GM19452 (cell line): ENCODE results near the gene KCNJ4.
"Not testable (repeated sequence)": the region's sequence is repeated elsewhere in the genome, so short reads cannot be mapped to it uniquely, and the experiment has no call there.

Experiments
- ATAC-seq: cut with Tn5 transposase; IDR thresholded peaks from one replicate; pipeline ENCODE4 v1.9.1; 2021; ENCODE audit not compliant: unreplicated experiment

The KCNJ4 gene

DNA sequence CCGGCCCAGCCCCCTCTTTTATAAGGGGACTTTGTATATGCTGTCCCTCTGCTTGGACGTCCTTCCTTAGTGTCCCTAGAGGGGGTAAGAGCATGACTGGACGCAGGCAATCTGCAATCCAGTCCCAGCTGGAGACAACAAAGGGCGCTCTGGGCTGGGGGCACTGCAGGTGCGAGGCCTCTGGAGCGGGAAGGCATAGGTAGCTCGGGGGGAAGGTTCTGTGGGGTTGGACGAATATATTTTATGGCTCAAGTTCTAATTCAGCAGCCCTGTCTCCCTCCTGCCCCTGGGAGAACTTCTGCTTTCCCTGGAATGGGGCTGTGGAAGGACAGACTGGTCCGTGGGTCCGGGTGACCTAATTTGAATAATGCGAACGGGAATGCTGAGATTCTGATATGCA lies 40.0 kb downstream of the KCNJ4 start:
- no peak for ATAC-seq

DNA sequence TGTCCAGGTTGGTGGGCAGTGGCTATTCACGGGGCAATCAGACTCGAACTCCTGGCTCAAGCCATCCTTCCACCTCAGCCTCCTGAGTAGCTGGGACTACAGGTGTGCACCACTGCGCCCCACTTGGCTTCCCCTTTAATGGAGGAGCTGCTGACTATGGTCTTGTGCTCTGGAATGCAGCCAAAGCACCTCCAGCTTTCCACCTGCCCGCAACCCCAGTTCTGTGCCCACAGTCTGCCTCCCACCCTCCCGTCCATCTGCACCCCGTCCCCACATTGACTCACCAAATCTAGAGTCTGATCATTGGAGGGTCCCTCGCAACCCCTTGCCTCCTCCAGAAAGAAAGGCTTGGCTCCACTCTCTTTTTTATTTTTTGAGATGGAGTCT lies 41.0 kb downstream of the KCNJ4 start:
- ATAC-seq: no peak

DNA sequence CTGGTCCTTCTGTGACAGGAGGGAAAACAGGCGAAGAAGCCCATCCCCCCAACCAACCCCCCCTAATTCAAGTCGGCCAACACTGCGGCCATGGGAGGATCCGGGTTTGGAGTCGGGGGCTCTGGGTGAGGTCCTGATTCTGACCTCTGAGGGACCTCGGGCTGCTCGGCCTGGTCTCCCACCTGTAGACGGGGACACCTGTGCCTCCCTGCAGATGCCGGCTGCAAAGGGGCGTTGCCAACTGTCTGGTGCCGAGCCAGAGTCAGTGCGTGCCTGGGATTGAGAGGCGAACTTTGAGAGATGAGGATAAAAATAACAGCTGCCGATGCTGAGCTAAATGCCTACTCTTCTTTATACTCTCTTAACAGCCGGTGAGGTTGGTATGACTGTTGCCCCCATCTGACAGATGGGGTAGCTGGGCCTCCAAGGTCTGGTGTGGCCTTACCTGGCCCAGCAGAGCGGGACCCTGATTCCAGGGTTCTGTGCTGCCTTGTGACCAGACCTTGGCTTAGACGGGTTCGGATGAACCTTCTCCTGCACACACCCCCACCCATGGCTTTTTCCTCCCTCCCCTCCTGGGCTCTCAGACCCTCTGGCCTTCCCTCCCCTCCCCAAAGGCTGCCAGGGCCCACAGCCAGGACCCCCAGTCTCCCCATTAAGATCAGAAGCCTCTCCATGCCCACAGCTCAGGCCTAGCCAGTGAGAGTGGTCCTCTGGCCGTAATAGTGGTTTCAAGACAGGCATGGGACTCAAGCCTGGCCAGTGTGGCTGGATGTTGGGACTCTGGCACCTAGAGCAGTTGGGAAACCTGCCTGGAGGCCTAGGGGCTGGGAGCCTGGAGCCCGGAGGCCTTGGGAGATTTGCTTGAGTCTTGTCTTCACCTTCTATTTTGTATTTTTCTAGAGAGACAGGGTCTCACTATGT lies 41.7 kb downstream of the KCNJ4 start:
- ATAC-seq: no peak

DNA sequence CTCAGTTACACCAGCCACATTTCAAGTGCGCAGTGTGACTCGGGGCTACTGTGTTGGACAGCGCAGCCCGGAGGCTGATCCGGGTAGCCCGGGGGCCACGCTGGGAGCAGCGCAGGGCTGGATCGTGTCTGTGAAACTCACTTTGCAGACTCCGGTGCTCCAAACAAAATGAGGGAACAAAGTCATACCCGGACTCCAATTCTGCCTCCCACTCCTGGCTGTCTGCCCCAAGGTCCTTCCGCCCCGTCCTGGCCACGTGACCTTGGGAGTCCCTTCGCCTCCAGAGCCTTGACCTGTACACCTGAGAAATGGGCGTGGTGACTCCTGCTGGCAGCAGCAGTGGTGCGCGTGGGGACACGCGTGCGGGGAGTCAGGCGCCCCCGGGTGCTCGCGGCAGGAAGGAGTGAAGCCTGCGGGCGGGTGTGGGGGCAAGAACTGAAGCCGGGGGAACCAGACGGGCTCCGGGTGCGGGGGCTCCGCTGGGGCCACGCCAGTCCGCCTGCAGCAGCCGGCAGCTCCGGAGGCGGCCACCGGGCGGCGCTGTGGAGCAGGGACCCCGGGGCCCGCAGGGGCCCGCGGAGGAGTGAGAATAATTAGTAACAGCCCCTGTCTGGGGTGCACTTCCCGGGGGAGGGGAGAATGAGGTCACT lies 42.4 kb downstream of the KCNJ4 start:
- ATAC-seq: no peak

DNA sequence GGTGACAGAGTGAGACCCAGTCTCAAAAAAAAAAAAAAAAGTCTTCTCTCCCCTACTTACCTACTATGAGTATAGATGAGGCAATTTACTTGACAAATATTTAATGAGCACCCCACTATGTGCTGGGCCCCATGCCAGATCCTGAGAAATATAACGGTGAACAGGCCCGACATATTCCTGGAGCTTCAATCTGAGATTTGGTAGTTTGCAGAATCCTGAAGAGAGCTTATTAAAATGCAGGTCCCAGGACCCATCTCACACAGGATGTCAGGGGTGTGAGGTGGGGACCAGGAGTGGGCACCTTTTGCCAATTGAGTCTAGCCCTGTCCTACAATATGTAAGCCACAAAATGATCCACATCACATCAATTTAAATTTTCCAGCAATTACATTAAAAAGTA lies 44.0 kb downstream of the KCNJ4 start:
- no peak for ATAC-seq

DNA sequence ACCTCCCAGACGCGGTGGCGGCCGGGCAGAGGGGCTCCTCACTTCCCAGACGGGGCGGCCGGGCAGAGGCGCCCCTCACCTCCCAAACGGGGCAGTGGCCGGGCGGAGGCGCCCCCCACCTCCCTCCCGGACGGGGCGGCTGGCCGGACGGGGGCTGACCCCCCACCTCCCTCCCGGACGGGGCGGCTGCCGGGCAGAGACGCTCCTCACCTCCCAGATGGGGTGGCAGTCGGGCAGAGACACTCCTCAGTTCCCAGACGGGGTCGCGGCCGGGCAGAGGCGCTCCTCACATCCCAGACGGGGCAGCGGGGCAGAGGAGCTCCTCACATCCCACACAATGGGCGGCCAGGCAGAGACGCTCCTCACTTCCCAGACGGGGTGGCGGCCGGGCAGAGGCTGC lies 45.1 kb downstream of the KCNJ4 start:
- not testable (repeated sequence) for ATAC-seq

DNA sequence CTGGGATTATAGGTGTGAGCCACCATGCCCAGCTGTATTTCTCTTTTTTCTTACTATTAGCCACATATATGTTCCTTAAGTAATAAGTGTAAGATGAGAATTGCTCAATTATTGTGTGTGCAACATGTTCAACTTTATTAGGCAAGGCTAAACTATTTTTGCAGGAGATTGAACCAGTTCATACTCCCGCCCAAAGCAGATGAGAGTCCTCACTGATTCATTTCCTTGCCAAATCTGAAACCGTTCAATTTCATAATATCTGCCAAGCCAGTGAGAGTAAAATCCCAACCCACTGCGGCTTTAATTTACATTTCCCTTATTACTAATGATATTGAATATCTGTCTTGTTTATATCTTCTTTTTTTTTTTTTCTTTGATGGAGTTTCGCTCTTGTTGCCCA lies 48.4 kb downstream of the KCNJ4 start:
- no peak for ATAC-seq

DNA sequence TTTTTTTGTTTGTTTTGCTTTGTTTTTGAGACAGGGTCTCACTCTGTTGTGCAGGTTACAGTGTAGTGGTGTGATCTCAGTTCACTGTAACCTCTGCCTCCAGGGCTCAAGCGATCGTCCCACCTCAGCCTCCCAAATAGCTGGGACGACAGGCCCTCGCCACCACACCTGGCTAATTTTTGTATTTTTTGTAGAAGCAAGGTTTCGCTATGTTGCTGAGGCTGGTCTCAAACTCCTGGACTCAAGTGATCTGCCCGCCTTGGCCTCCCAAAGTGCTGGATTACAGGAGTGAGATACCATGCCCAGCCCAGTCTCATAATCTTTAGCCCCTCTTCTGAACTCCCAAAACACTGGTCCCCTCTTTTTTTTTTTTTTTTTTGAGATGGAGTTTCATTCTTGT lies 50.6 kb downstream of the KCNJ4 start:
- ATAC-seq: no peak

DNA sequence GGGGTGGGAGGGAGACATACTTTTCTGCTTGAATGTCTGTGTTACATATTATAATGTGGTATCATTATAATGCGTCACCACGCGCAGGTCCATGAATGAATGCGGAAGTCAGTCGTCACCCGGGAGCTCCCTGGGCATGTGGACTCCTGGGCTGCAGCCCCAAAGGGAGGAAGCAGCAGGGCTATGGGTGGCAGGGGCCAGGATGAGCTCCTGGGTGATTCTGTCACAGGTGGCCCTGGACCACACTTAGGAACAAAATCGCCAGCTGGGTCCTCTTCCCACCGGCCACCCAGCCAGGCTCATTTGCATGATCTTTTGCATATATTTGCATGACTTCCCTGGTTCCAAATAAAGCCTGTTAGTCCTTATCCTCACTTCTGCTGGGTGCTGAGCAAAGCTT lies 51.2 kb downstream of the KCNJ4 start:
- no peak for ATAC-seq

DNA sequence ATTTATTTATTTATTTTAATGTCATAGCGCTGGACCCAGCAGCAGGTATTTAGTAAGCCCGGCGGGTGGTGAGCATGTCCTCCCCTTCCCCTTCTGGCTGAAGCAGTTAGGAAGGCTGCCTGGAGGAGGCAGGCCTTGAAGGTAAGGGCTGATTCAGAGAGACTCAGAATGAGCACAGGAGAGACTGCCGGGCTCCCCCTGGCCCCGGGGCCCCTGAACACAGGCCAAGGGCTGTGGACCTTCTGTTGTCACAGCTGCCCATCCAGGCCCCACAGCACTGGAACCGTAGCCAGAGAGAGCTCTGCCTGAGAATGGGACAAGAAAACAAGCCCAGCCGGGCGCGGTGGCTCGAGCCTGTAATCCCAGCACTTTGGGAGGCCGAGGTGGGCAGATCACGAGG lies 52.8 kb downstream of the KCNJ4 start:
- no peak for ATAC-seq

DNA sequence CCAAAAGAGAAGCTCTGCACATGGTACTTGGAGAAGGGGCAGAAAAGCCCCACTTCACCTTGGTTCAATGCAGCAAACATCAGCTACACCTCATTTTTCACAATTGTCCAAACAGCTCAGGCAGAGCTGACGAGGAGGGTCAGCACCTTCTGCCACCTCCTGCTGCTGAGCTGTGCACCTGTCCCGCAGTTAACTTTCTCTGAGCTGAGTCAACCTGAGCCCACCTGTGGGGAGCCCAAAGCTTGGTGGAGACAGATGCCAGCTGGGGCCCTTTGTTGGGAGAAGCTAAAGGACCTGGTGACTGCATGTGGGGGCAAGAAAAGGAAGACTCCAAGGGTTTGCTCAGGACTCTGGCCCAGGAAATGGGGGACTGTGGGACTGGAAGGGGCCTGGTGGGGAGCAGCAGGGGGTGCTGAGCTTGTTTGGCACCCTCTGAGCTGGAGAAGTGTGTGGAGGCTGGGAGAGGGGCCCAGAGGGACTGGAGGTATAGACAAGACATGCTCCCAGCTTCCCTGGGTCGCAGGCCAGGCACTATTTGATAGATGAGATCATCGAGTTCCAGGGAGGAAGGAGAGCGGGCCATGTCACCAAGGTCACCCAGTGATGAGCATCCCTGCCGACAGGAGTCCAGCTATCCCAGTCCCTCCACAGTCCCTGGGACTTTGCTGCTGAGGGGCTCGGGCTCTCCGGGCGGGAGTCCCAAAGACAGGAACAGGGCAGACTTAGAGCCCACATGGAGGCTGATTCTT lies 53.5 kb downstream of the KCNJ4 start:
- ATAC-seq: no peak

DNA sequence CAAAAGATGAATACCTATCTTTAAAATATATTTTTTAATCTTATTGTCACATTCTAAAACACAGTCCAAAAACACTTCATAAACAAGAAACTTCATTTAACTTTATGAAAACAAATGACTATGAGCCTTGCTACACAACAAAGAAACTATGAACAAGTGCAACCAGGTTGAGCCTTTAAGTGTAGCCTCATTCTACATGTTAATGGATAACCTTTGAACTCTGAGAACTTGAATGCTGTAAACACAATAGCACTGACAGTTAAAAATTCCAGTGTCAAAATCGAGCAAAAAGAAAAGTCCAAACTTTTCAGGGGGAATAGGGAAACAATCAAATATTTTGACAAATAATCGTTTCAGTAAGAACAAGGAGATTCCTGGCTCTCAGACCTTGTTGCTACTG lies 54.7 kb downstream of the KCNJ4 start:
- not testable (repeated sequence) for ATAC-seq

DNA sequence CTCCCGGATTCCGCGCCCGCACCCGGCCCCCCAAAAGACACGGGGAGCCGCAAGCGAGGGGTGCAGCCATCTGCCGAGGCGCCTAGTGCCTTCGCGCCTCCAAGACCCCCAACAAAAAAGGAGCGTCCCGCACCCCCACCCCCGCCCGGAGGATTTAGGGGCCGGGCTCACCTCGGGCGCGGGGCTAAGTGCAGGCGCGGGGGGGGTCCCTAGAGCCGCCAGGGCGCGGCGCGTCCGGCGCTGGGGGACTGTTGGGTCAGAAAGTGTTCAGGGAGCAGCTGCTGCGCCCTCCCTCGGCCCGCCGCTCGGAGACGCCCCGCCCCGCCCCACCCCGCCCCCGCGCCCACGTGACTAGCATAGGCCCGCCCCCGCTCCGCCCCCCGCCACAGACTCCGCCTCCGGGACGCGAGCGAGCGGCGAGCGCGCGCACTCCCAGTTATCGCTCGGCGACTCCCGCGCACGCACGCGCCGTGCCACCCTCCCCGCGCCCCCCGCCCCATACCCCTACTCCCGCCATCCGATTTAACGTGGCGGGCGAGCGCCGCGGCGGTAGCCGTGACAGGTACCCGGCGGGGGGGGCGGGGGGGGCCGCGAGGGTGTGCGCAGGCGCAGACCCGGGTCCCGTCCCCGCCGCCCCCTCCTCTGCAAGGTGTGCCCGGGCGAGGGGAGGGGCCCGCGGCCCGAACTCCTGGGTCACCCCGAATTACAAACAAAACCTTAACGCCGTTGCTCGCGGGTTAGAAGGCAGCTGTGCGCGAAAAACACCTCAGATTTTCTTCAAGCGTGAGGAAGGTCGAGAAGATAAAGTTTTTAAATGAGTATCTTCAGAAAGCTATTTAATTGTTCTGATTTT lies 56.2 kb downstream of the KCNJ4 start:
- ATAC-seq: no peak

DNA sequence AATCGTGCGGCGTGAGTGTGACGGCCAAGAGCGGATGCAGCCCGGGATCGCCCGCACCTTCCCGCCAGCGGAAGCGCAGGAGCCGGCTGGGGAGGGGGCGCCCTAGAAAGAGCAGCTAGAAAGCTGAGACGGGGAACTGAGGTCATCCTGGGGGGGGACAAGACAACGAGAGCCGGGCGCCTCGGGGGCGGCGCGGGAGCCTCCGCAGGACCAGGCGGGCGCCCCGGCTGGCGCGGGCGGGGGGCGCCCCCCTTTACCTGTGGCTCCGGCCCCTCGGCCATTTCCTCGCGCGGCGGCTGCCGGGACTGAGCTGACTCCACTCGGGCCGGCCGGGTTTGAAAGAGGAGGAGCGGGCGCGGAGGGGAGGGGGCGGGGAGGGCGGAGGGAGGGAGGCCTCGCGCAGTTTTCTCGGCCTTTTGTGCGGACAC lies 56.8 kb downstream of the KCNJ4 start:
- ATAC-seq: not testable (repeated sequence)

DNA sequence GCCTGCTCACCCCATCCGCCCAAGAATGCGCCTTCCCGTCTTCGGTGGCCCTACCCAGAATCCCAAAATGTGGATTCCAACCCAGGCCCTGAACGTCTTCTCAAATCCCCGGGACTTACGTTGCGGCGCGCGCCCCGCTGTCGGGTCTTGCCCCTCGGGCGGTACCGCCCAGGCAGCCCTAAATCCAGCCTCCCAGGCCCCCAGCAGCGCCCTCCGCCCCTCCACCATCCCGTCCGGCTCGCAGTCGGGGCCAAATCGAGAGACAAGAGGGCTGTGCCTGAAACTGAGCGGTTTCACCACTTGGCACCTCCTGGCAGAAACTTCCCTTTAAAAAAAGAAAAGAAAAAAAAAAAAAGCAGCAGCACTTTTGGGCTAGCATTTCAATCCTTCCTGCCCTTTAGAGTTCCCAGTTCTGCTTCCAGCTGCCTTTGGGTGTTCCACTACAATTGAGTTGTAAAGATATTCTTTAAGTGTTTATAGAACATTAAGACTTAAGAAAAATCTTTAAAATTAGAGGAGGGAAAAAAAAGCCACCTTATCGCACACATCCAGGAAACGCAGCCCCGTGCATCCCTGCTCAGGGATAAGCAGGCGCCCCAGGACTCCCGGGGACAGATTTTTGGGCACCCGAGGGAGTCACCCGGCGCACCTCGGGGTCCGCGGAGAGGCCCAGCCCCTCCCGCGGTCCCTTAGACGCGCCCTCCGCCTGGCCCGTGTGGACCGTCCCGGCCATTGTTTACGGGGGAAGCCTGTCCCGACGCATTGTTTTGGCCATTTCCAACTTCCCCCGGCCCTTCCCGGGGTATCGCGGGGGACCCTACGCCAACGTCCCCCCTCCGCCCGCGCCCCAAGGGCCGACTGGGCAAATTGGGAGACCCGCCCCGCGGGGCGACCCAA lies 57.6 kb downstream of the KCNJ4 start:
- no peak for ATAC-seq

DNA sequence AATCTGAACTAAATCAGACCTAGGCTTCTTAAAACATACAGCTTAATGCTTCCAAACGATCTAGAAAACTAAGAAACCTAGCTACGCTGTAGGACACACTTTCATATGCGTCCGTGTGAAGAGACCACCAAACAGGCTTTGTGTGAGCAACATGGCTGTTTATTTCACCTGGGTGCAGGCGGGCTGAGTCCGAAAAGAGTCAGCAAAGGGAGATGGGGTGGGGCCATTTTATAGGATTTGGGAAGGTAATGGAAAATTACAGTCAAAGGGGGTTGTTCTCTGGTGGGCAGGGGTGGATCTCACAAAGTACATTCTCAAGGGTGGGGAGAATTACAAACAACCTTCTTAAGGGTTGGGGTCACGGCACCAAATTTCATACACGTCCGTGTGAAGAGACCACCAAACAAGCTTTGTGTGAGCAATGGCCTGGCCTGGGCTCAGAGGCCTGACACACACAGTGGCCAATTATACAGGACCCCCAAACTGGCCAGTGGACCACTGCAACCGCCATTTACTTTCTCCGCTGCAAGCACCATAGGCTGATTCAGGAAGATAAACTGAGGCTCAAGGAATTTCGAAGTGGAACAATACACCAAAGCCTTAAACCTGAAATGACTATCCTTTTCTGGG lies 58.4 kb downstream of the KCNJ4 start:
- ATAC-seq: not testable (repeated sequence)

DNA sequence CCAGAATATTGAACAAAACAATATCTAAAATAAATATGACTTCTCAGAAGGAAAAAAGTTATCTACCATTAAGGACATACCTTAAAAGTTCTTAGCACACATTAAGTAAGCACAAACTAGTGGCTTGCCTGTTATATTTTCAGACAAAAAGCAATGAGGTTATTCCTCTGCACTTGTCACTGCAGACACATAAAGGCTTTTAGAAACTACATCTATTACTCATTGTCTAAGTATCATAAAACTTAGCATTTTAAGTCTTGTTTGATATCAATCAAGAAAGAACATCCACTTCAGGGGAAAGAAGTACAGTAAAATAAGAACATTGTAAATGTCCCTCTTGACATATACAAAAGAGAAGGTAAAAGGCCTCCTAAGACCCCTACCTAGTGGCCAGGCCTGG lies 59.1 kb downstream of the KCNJ4 start:
- not testable (repeated sequence) for ATAC-seq

DNA sequence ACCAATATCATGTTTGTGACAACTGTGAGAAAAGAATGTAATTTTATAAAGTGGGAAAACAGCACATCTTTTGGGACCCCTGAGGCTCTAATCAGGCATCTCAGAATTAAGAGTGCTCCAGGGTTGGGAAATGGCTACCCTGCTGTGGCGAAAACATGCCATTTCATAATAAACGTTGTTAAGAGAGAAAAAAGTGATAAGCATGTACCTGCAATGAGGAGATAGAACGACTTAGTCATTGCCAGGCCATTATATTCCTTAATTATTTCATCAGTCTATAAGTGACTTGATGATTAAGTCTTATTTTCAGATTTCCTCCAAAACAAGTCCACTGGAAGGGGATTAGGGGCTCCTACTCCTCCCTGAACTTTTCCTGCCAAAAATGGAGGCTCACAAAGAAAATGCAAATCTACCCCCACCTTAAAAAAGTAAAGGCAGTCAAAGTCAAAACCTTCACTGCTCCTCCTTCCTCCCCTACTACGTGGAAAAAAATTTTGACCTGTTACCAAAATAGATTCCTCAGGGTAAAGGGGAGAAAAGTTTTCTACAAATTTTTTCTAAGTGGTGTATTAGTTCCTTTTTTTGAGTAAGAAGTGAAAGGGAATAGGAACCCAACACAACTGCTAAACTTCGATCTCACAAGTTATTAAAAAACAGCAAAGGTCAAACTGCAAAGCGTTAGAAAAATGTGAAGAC lies 59.9 kb downstream of the KCNJ4 start:
- not testable (repeated sequence) for ATAC-seq

DNA sequence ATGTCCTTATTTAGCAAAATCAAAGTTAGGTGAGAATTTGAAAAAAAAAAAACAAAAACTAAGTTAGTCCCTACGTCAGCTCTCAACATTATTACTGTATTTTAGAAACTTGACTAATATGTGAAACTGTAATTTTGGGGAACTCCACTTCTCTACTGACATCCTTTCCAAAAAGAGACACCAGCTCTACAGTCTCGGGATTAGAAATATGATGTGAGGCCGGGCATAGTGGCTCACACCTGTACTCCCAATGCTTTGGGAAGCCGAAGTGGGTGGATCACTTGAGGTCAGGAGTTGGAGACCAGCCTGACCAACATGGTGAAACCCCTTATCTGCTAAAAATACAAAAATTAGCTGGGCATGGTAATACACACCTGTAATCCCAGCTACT lies 65.6 kb downstream of the KCNJ4 start:
- not testable (repeated sequence) for ATAC-seq
